Mesendoderm (in vitro differentiated cells): ENCODE data around the gene TBX2.

ENCODE experiments used
- DNase-seq: peaks from one replicate; pipeline ENCODE4 v3.0.0; 2013
- H2AK5ac ChIP-seq: 2 replicates; pipeline ENCODE4 v1.6.1; 2013; ENCODE audit warnings: low read length, inconsistent platforms
- H2BK120ac ChIP-seq: 2 replicates; pipeline ENCODE4 v1.6.1; 2013; ENCODE audit warnings: low read depth, mild to moderate bottlenecking, low read length, moderate library complexity, mixed read lengths
- H2BK15ac ChIP-seq: replicated peaks from 2 replicates; pipeline ENCODE4 v1.6.1; 2013; ENCODE audit warnings: low read depth, mild to moderate bottlenecking, moderate library complexity
- H2BK5ac ChIP-seq: 2 replicates; pipeline ENCODE4 v1.6.1; 2013; ENCODE audit warnings: low read length, inconsistent platforms
- H3K18ac ChIP-seq: 2 replicates; pipeline ENCODE4 v1.6.1; 2013; ENCODE audit warnings: mild to moderate bottlenecking, low read length, mixed read lengths
- H3K23ac ChIP-seq: one replicate; pipeline ENCODE4 v1.6.1; 2013; ENCODE audit warnings: low read length
- H3K27ac ChIP-seq: 2 replicates; pipeline ENCODE4 v1.5.1; 2013; ENCODE audit warnings: low read depth, mild to moderate bottlenecking, inconsistent platforms, low read length, moderate library complexity
- H3K27me3 ChIP-seq: 2 replicates; pipeline ENCODE4 v1.6.1; 2013; ENCODE audit warnings: low read length, control low read depth, mild to moderate bottlenecking, inconsistent platforms; ENCODE audit not compliant: insufficient read depth, poor library complexity
- H3K36me3 ChIP-seq: 2 replicates; pipeline ENCODE4 v1.6.1; 2013; ENCODE audit warnings: low read length, inconsistent platforms; ENCODE audit not compliant: control insufficient read depth, insufficient read depth
- H3K4ac ChIP-seq: one replicate; pipeline ENCODE4 v1.6.1; 2013; ENCODE audit warnings: low read depth, mild to moderate bottlenecking, low read length, moderate library complexity
- H3K4me1 ChIP-seq: 2 replicates; pipeline ENCODE4 v1.6.1; 2013; ENCODE audit warnings: low read depth, low read length, inconsistent platforms; ENCODE audit not compliant: control insufficient read depth
- H3K4me2 ChIP-seq: 2 replicates; pipeline ENCODE4 v1.6.1; 2013; ENCODE audit warnings: low read length
- H3K4me3 ChIP-seq: 2 replicates; pipeline ENCODE4 v1.5.1; 2013; ENCODE audit warnings: mild to moderate bottlenecking, low read length
- H3K56ac ChIP-seq: one replicate; pipeline ENCODE4 v1.6.1; 2013; ENCODE audit warnings: low read length
- H3K79me1 ChIP-seq: 2 replicates; pipeline ENCODE4 v1.6.1; 2013; ENCODE audit warnings: low read length, inconsistent platforms
- H3K79me2 ChIP-seq: 2 replicates; pipeline ENCODE4 v1.6.1; 2013; ENCODE audit warnings: mild to moderate bottlenecking, low read length; ENCODE audit not compliant: control insufficient read depth, insufficient read depth
- H3K9ac ChIP-seq: 2 replicates; pipeline ENCODE4 v1.6.1; 2013; ENCODE audit warnings: low read length, inconsistent platforms
- H4K5ac ChIP-seq: one replicate; pipeline ENCODE4 v1.6.1; 2013; ENCODE audit warnings: low read length
- H4K8ac ChIP-seq: one replicate; pipeline ENCODE4 v1.6.1; 2013; ENCODE audit warnings: low read depth, mild to moderate bottlenecking, control low read depth, low read length, moderate library complexity
- WGBS: extraction: QIAGEN DNeasy Blood & Tissue Kit; methylation state at CpG from one replicate; pipeline ENCODE4 v1.1.7; 2013; ENCODE audit warnings: low lambda C conversion rate, missing lambda C conversion rate; ENCODE audit not compliant: insufficient coverage; ENCODE audit errors: extremely low coverage; 5-methylcytosine and 5-hydroxymethylcytosine counted together

TBX2 gene

GRCh38 chr17:61420052-61420451 lies 20.4 kb downstream of the TBX2 start:
- H3K4me1 ChIP-seq, result peaks cover 5% of the 10 kb centered on the region
- no peak overlapping the region for H3K27ac ChIP-seq
- no peak overlapping the region for H3K18ac ChIP-seq
- H3K9ac ChIP-seq, result no peak overlapping the region
- no peak overlapping the region for H4K8ac ChIP-seq
- H3K4ac ChIP-seq, result no peak overlapping the region
- no peak overlapping the region for H3K56ac ChIP-seq
- H2BK5ac ChIP-seq, result no peak overlapping the region
- H3K23ac ChIP-seq, result no peak overlapping the region
- no peak overlapping the region for H2BK120ac ChIP-seq
- no peak overlapping the region for H2AK5ac ChIP-seq
- no peaks in the 10 kb centered on the region for H3K79me2 ChIP-seq
- H3K4me3 ChIP-seq, result no peak overlapping the region
- H3K27me3 ChIP-seq, result no peaks in the 10 kb centered on the region
- WGBS, result no CpG with 5 or more reads among the region's 4 CpGs
- no peaks in the 10 kb centered on the region for H3K36me3 ChIP-seq
- no peak overlapping the region for H4K5ac ChIP-seq
- no peak overlapping the region for H3K4me2 ChIP-seq
- no peak for DNase-seq
- no peak overlapping the region for H2BK15ac ChIP-seq
- no peaks in the 10 kb centered on the region for H3K79me1 ChIP-seq

GRCh38 chr17:61420745-61421398 lies 21.2 kb downstream of the TBX2 start:
- Histone ChIP-seq H3K56ac (no peak overlapping the region), H3K23ac (no peak overlapping the region), H3K36me3 (no peaks in the 10 kb centered on the region), H4K8ac (no peak overlapping the region), H3K4me3 (no peak overlapping the region), H3K4me1 (peaks cover 5% of the 10 kb centered on the region), H3K79me1 (no peaks in the 10 kb centered on the region), H3K4me2 (no peak overlapping the region), H3K9ac (no peak overlapping the region), H2BK15ac (no peak overlapping the region), H3K79me2 (no peaks in the 10 kb centered on the region), H2AK5ac (no peak overlapping the region), H2BK120ac (no peak overlapping the region), H3K27ac (no peak overlapping the region), H3K27me3 (no peaks in the 10 kb centered on the region), H3K4ac (no peak overlapping the region), H2BK5ac (no peak overlapping the region), H4K5ac (no peak overlapping the region), H3K18ac (no peak overlapping the region)
- no peak for DNase-seq
- WGBS, result no CpG with 5 or more reads among the region's 4 CpGs

GRCh38 chr17:61421460-61421859 lies 21.8 kb downstream of the TBX2 start:
- Histone ChIP-seq H3K23ac (no peak overlapping the region), H2BK120ac (no peak overlapping the region), H4K5ac (no peak overlapping the region), H2BK5ac (no peak overlapping the region), H3K56ac (no peak overlapping the region), H2BK15ac (no peak overlapping the region), H3K4me1 (peaks cover under 1% of the 10 kb centered on the region), H3K36me3 (no peaks in the 10 kb centered on the region), H3K4ac (no peak overlapping the region), H3K27ac (no peak overlapping the region), H3K9ac (no peak overlapping the region), H2AK5ac (no peak overlapping the region), H3K27me3 (no peaks in the 10 kb centered on the region), H3K4me3 (no peak overlapping the region), H3K4me2 (no peak overlapping the region), H3K79me2 (no peaks in the 10 kb centered on the region), H4K8ac (no peak overlapping the region), H3K18ac (no peak overlapping the region), H3K79me1 (no peaks in the 10 kb centered on the region)
- no peak for DNase-seq
- no CpG with 5 or more reads among the region's 4 CpGs for WGBS

GRCh38 chr17:61422116-61422799 lies 22.6 kb downstream of the TBX2 start:
- Histone ChIP-seq H2BK15ac (no peak overlapping the region), H4K5ac (no peak overlapping the region), H2AK5ac (no peak overlapping the region), H3K27me3 (no peaks in the 10 kb centered on the region), H2BK5ac (no peak overlapping the region), H3K4me1 (no peaks in the 10 kb centered on the region), H3K9ac (no peak overlapping the region), H4K8ac (no peak overlapping the region), H3K79me1 (no peaks in the 10 kb centered on the region), H3K18ac (no peak overlapping the region), H3K79me2 (no peaks in the 10 kb centered on the region), H3K4me3 (no peak overlapping the region), H3K56ac (no peak overlapping the region), H3K4me2 (no peak overlapping the region), H3K36me3 (no peaks in the 10 kb centered on the region), H2BK120ac (no peak overlapping the region), H3K4ac (no peak overlapping the region), H3K23ac (no peak overlapping the region), H3K27ac (no peak overlapping the region)
- no peak for DNase-seq
- no CpG with 5 or more reads among the region's 5 CpGs for WGBS

- Histone ChIP-seq H3K4ac (no peak overlapping the region), H3K27ac (no peak overlapping the region), H2BK5ac (no peak overlapping the region), H3K79me1 (no peaks in the 10 kb centered on the region), H3K4me1 (no peaks in the 10 kb centered on the region), H3K4me2 (no peak overlapping the region), H3K4me3 (no peak overlapping the region), H3K56ac (no peak overlapping the region), H2BK15ac (no peak overlapping the region), H3K18ac (no peak overlapping the region), H3K79me2 (no peaks in the 10 kb centered on the region), H4K8ac (no peak overlapping the region), H2BK120ac (no peak overlapping the region), H3K36me3 (no peaks in the 10 kb centered on the region), H3K23ac (no peak overlapping the region), H2AK5ac (no peak overlapping the region), H3K27me3 (no peaks in the 10 kb centered on the region), H4K5ac (no peak overlapping the region), H3K9ac (no peak overlapping the region)
- DNase-seq, result no peak
- no CpG with 5 or more reads among the region's 2 CpGs for WGBS
Measured at GRCh38 chr17:61422869-61423268, 23.2 kb downstream of the TBX2 start.
